HepG2 (cell line): Measurements from ENCODE around the gene PPP2R2D. TPM values are rescaled to one million over a fixed set of nuclear protein-coding genes. Genes with fewer than 3 reads are reported as not detected.

ENCODE experiments used
- ARHGAP35 ChIP-seq: sonication (generic); formaldehyde crosslinking; IDR thresholded peaks from 2 replicates; pipeline ENCODE4 v1.9.0; 2022; ENCODE audit warnings: mild to moderate bottlenecking, inconsistent platforms, moderate library complexity, missing genetic modification reagents, borderline replicate concordance
- DDIT3 ChIP-seq: sonication (generic); formaldehyde crosslinking; IDR thresholded peaks from 2 replicates; pipeline ENCODE4 v1.4.0; 2020; ENCODE audit warnings: mild to moderate bottlenecking, missing genetic modification reagents
- FOSL2 ChIP-seq: sonication (generic); formaldehyde crosslinking; IDR thresholded peaks from 2 replicates; pipeline ENCODE4 v1.4.0; 2020; ENCODE audit warnings: missing genetic modification reagents
- GFI1 ChIP-seq: sonication (generic); formaldehyde crosslinking; IDR thresholded peaks from 2 replicates; pipeline ENCODE4 v1.5.0; 2020; ENCODE audit warnings: missing genetic modification reagents, mild to moderate bottlenecking, borderline replicate concordance
- IRF2 ChIP-seq: IDR thresholded peaks from 2 replicates; pipeline ENCODE4 v1.6.1; 2018; ENCODE audit warnings: missing genetic modification reagents, missing compliant biosample characterization
- JARID2 ChIP-seq: sonication (generic); formaldehyde crosslinking; IDR thresholded peaks from 2 replicates; pipeline ENCODE4 v1.8.1; 2023; ENCODE audit warnings: missing genetic modification reagents, inconsistent platforms; ENCODE audit not compliant: insufficient replicate concordance
- MLLT10 ChIP-seq: sonication (generic); formaldehyde crosslinking; IDR thresholded peaks from 2 replicates; pipeline ENCODE4 v1.4.0; 2020; ENCODE audit warnings: missing genetic modification reagents
- MXD1 ChIP-seq: sonication (generic); formaldehyde crosslinking; IDR thresholded peaks from 2 replicates; pipeline ENCODE4 v1.4.0; 2020; ENCODE audit warnings: mild to moderate bottlenecking, missing genetic modification reagents
- PAXIP1 ChIP-seq: sonication (generic); formaldehyde crosslinking; conservative IDR thresholded peaks from 2 replicates; pipeline ENCODE4 v1.4.0; 2020; ENCODE audit warnings: mild to moderate bottlenecking, missing genetic modification reagents, moderate library complexity
- PHB2 ChIP-seq: fragments of 450-650 bp; IDR thresholded peaks from 2 replicates; pipeline ENCODE4 v1.6.1; 2018; ENCODE audit not compliant: partially characterized antibody
- REL ChIP-seq: sonication (generic); formaldehyde crosslinking; conservative IDR thresholded peaks from 2 replicates; pipeline ENCODE4 v1.8.0; 2022; ENCODE audit warnings: mild to moderate bottlenecking, missing genetic modification reagents, moderate library complexity
- SCMH1 ChIP-seq: sonication (generic); formaldehyde crosslinking; IDR thresholded peaks from 2 replicates; pipeline ENCODE4 v1.9.0; 2021; ENCODE audit warnings: missing genetic modification reagents, mild to moderate bottlenecking, borderline replicate concordance
- TSC22D2 ChIP-seq: sonication (generic); formaldehyde crosslinking; IDR thresholded peaks from 2 replicates; pipeline ENCODE4 v1.5.1; 2020; ENCODE audit warnings: missing genetic modification reagents, mild to moderate bottlenecking, borderline replicate concordance
- ZBTB39 ChIP-seq: sonication (generic); formaldehyde crosslinking; IDR thresholded peaks from 2 replicates; pipeline ENCODE4 v1.5.0; 2020; ENCODE audit warnings: missing genetic modification reagents
- ZNF329 ChIP-seq: sonication (generic); formaldehyde crosslinking; IDR thresholded peaks from 2 replicates; pipeline ENCODE4 v1.9.0; 2021; ENCODE audit warnings: low read depth, mild to moderate bottlenecking, missing genetic modification reagents
- ZNF414 ChIP-seq: sonication (generic); formaldehyde crosslinking; IDR thresholded peaks from 2 replicates; pipeline ENCODE4 v1.5.0; 2020; ENCODE audit warnings: missing genetic modification reagents
- ZNF678 ChIP-seq: sonication (generic); formaldehyde crosslinking; IDR thresholded peaks from 2 replicates; pipeline ENCODE4 v1.4.0; 2020; ENCODE audit warnings: mild to moderate bottlenecking, missing genetic modification reagents
- ZNF7 ChIP-seq: IDR thresholded peaks from 2 replicates; pipeline ENCODE4 v1.6.1; 2016; ENCODE audit warnings: missing biosample characterization, missing genetic modification reagents
- ZNF770 ChIP-seq: sonication (generic); formaldehyde crosslinking; IDR thresholded peaks from 2 replicates; pipeline ENCODE4 v1.5.0; 2020; ENCODE audit warnings: mild to moderate bottlenecking, missing genetic modification reagents
- ZNF816 ChIP-seq: sonication (generic); formaldehyde crosslinking; IDR thresholded peaks from 2 replicates; pipeline ENCODE4 v1.8.0; 2022; ENCODE audit warnings: missing genetic modification reagents, mild to moderate bottlenecking, borderline replicate concordance
- polyA plus RNA-seq, 8 experiments: library from polyadenylated mRNA; depleted of rRNA in 3 of 8; stranded (reverse) in 7 of 8; unstranded in 1 of 8; fragments of >200 nt; fragmentation: Illumina TruSeq in 4 of 8; extraction: Trizol in 4 of 8; gene quantifications; 2 replicates each; pipeline versions ENCODE4 v1.2.1 to v1.2.3, GENCODE V29; 2011 to 2016; ENCODE audit warnings: low read depth in 4 of 8, missing spikeins in 1 of 8, mixed read lengths in 1 of 8; ENCODE audit not compliant: insufficient read depth in 1 of 8
- total RNA-seq, 5 experiments: library from RNA; depleted of rRNA; stranded (reverse); fragments of >200 nt; fragmentation: Illumina TruSeq; extraction: Trizol; gene quantifications; 2 replicates each; pipeline ENCODE4 v1.2.3, GENCODE V29; 2016; ENCODE audit warnings: low read depth in 1 of 5

PPP2R2D gene
- total and polyA plus RNA-seq, 2 of the 13 experiments (the other 11 are each of a cell fraction or from before 2014, with no cell fraction given) = 32.7 to 33.2 TPM

- peak; percentile 91 for TF ChIP-seq PAXIP1
- TF ChIP-seq IRF2 (CRISPR knock-in tag) = peak; percentile 88
- TF ChIP-seq ZNF816 (CRISPR knock-in tag) = peak; percentile 66; the same call in 1 of the 2 replicates
- TF ChIP-seq REL (CRISPR knock-in tag) = no peak
- no peak for TF ChIP-seq JARID2 (CRISPR knock-in tag)
- no peak for TF ChIP-seq ZNF678 (CRISPR knock-in tag)
- no peak for TF ChIP-seq ZNF329 (CRISPR knock-in tag)
- peak; percentile 74 for TF ChIP-seq FOSL2 (CRISPR knock-in tag)
- no peak for TF ChIP-seq DDIT3 (CRISPR knock-in tag)
- TF ChIP-seq ZNF7 (CRISPR knock-in tag) = no peak
- no peak for TF ChIP-seq SCMH1 (CRISPR knock-in tag)
- TF ChIP-seq ARHGAP35 (CRISPR knock-in tag) = no peak
- TF ChIP-seq ZNF770 (CRISPR knock-in tag) = 0 out of 2 replicates have a peak, but pooled peaks have one; percentile 43
- TF ChIP-seq GFI1 (CRISPR knock-in tag) = peak; percentile 60; the same call in 1 of the 2 replicates
- TF ChIP-seq MXD1 (CRISPR knock-in tag) = peak; percentile 49; the same call in 1 of the 2 replicates
- TF ChIP-seq MLLT10 (CRISPR knock-in tag) = no peak
- no peak for TF ChIP-seq ZNF414
- 0 out of 2 replicates have a peak, but pooled peaks have one; percentile 21 for TF ChIP-seq TSC22D2 (CRISPR knock-in tag)
- TF ChIP-seq PHB2 = no peak
- no peak for TF ChIP-seq ZBTB39 (CRISPR knock-in tag)
Measured at GRCh38 chr10:131997366-131998049, 96.7 kb downstream of the PPP2R2D start (continued).
